ENCODE data around the gene HPGD. TPM values are rescaled to one million over a fixed set of nuclear protein-coding genes. Genes with fewer than 3 reads are reported as not detected.

HPGD gene
- total and polyA plus RNA-seq, 2 of the 4 experiments (the other 2 are of a cell fraction) = not detected

DNA sequence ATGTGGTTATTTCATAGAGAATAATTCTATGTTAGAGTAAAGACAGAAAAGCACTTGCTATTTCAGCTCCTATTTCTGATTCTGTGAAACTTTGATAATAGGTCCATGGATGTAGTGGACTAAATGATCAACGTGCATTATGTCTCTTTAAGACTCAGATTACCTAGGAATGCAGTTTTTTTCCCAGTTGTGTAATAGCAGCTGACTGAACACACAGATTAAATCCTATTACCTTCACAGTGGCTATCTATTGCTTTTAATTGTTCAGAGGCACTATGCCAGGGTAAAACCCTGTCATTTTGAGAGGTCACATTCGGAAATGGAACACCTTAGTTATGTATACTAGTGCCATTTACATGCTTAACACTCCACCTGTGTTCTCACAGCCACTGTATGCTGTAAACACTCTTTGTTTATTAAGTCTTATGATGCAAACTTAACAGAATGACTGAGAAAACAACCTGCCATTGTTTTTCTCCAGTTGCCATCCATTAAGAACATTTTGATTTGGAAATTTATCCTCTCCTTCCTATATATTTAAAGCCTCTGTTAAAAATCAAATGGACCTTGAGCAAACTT lies 70.5 kb downstream of the HPGD start:
- Histone ChIP-seq H2AFZ (replicated peaks; ENCODE audit: low read length, poor library complexity) (no peak overlapping the region), H2BK5ac (ENCODE audit: low read depth, low read length, poor library complexity, severe bottlenecking) (no peak overlapping the region), H4K20me1 (ENCODE audit: insufficient read depth, low read length) (no peaks in the 10 kb centered on the region), H3K9ac (ENCODE audit: low read depth, low read length) (no peak overlapping the region), H3K4me2 (ENCODE audit: low read depth, low read length) (no peak overlapping the region), H3K4me3 (ENCODE audit: insufficient read depth, low read depth, low read length) (no peak overlapping the region), H3K9me3 (ENCODE audit: control insufficient read depth, insufficient read depth, low read length) (no peaks in the 10 kb centered on the region), H3K36me3 (ENCODE audit: control insufficient read depth, insufficient read depth, low read length) (no peaks in the 10 kb centered on the region), H2AK9ac (replicated peaks; ENCODE audit: low read depth, low read length, poor library complexity) (no peak overlapping the region), H2AK5ac (ENCODE audit: low read depth, low read length) (no peak overlapping the region), H3K23ac (ENCODE audit: low read depth, low read length) (no peak overlapping the region), H3K14ac (replicated peaks; ENCODE audit: low read depth, low read length) (no peak overlapping the region), H3K27ac (ENCODE audit: insufficient read depth, low read length) (no peak overlapping the region), H3K4me1 (ENCODE audit: control insufficient read depth, insufficient read depth, low read length) (no peaks in the 10 kb centered on the region), H3K27me3 (ENCODE audit: control insufficient read depth, insufficient read depth, low read length) (no peaks in the 10 kb centered on the region), H3K9me1 (ENCODE audit: insufficient read depth, low read length) (no peaks in the 10 kb centered on the region), H2BK20ac (ENCODE audit: low read depth, low read length) (no peak overlapping the region), H4K8ac (ENCODE audit: low read depth in 2 of 2, low read length in 2 of 2) (no peak overlapping the region), H3K18ac (ENCODE audit: low read depth, low read length) (no peak overlapping the region), H3K4ac (ENCODE audit: low read depth, low read length) (no peak overlapping the region), H2BK120ac (ENCODE audit: low read depth, low read length) (no peak overlapping the region), H3K79me1 (ENCODE audit: low read depth in 1 of 2, low read length in 2 of 2) (no peaks in the 10 kb centered on the region), H4K91ac (ENCODE audit: insufficient read depth, low read depth, low read length) (no peak overlapping the region), H3K56ac (ENCODE audit: extremely low read depth, insufficient read depth, low read length) (no peak overlapping the region), H2BK15ac (ENCODE audit: low read depth, low read length) (no peak overlapping the region), H4K5ac (ENCODE audit: low read depth, low read length) (no peak overlapping the region)
- dilution Hi-C loops (cut with HindIII; ENCODE audit: low sequenced_read_pairs, unreplicated experiment) = no loop called here
- in situ Hi-C loops (cut with MboI; ENCODE audit: low sequenced_read_pairs) = no loop called here
- DNase-seq = no peak
- CTCF ChIA-PET = interaction anchor here (0.7 kb wide), 1 partner anchor 297 kb away, joined by 7 read pairs; no protein-coding TSS in a partner anchor
- no peak for ATAC-seq (ENCODE audit: low read depth)
- no peak for TF ChIP-seq BHLHE40 (IDR thresholded peaks at IDR 0.05; ENCODE audit: low read depth, low read length)
- no peak for TF ChIP-seq CHD1 (IDR thresholded peaks at IDR 0.05; ENCODE audit: low read depth, low read length)
- no peak for TF ChIP-seq MAZ (IDR thresholded peaks at IDR 0.05; ENCODE audit: borderline replicate concordance, low read depth, low read length)
- TF ChIP-seq MXI1 (IDR thresholded peaks at IDR 0.05; ENCODE audit: borderline replicate concordance, low read depth, low read length) = no peak
- TF ChIP-seq, protein P1, sequence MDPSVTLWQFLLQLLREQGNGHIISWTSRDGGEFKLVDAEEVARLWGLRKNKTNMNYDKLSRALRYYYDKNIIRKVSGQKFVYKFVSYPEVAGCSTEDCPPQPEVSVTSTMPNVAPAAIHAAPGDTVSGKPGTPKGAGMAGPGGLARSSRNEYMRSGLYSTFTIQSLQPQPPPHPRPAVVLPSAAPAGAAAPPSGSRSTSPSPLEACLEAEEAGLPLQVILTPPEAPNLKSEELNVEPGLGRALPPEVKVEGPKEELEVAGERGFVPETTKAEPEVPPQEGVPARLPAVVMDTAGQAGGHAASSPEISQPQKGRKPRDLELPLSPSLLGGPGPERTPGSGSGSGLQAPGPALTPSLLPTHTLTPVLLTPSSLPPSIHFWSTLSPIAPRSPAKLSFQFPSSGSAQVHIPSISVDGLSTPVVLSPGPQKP (IDR thresholded peaks at IDR 0.05; ENCODE audit: borderline replicate concordance, low read depth, low read length) = no peak
- no peak for TF ChIP-seq CEBPB (IDR thresholded peaks at IDR 0.05; ENCODE audit: low read depth, low read length)
- no peak for TF ChIP-seq FOS (IDR thresholded peaks at IDR 0.05; ENCODE audit: low read depth, low read length)
- TF ChIP-seq MAFK (IDR thresholded peaks at IDR 0.05; ENCODE audit: low read depth, low read length) = no peak
- TF ChIP-seq RCOR1 (IDR thresholded peaks at IDR 0.05; ENCODE audit: insufficient replicate concordance, low read length) = no peak
- TF ChIP-seq, protein P2, sequence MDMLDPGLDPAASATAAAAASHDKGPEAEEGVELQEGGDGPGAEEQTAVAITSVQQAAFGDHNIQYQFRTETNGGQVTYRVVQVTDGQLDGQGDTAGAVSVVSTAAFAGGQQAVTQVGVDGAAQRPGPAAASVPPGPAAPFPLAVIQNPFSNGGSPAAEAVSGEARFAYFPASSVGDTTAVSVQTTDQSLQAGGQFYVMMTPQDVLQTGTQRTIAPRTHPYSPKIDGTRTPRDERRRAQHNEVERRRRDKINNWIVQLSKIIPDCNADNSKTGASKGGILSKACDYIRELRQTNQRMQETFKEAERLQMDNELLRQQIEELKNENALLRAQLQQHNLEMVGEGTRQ (IDR thresholded peaks at IDR 0.05; ENCODE audit: low read depth, low read length) = no peak
- TF ChIP-seq POLR2A (IDR thresholded peaks at IDR 0.05; ENCODE audit: low read depth, low read length) = no peak
- TF ChIP-seq SMC3 (IDR thresholded peaks at IDR 0.05; ENCODE audit: low read depth, low read length) = no peak
- TF ChIP-seq, protein P3, sequence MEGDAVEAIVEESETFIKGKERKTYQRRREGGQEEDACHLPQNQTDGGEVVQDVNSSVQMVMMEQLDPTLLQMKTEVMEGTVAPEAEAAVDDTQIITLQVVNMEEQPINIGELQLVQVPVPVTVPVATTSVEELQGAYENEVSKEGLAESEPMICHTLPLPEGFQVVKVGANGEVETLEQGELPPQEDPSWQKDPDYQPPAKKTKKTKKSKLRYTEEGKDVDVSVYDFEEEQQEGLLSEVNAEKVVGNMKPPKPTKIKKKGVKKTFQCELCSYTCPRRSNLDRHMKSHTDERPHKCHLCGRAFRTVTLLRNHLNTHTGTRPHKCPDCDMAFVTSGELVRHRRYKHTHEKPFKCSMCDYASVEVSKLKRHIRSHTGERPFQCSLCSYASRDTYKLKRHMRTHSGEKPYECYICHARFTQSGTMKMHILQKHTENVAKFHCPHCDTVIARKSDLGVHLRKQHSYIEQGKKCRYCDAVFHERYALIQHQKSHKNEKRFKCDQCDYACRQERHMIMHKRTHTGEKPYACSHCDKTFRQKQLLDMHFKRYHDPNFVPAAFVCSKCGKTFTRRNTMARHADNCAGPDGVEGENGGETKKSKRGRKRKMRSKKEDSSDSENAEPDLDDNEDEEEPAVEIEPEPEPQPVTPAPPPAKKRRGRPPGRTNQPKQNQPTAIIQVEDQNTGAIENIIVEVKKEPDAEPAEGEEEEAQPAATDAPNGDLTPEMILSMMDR (conservative IDR thresholded peaks at IDR 0.05; ENCODE audit: low read depth, low read length) = no peak
- no peak for TF ChIP-seq RAD21 (IDR thresholded peaks at IDR 0.05; ENCODE audit: low read length)
- TF ChIP-seq NFE2L2 (IDR thresholded peaks at IDR 0.05; ENCODE audit: low read depth, low read length) = no peak
- no peak for TF ChIP-seq RFX5 (IDR thresholded peaks at IDR 0.05; ENCODE audit: low read depth, low read length)
- intact Hi-C loops (cut with micrococcal nuclease) = no loop called here
- POLR2A ChIA-PET (ENCODE audit: unreplicated experiment) = no interaction called here
- BruUV-seq (replicated peaks) = no TSS peak
- WGBS, 2 experiments (ENCODE audit: extremely low coverage in 2 of 2, insufficient read length in 1 of 2) = no CpG with 5 or more reads among the region's 2 CpGs
